ENCODE data around the gene ZNF407. TPM values are rescaled to one million over a fixed set of nuclear protein-coding genes. Genes with fewer than 3 reads are reported as not detected.

Gene ZNF407
- total RNA-seq, 4 donors from 2014 or later: 18.1 to 29.1 (median 19.7) TPM

DNA sequence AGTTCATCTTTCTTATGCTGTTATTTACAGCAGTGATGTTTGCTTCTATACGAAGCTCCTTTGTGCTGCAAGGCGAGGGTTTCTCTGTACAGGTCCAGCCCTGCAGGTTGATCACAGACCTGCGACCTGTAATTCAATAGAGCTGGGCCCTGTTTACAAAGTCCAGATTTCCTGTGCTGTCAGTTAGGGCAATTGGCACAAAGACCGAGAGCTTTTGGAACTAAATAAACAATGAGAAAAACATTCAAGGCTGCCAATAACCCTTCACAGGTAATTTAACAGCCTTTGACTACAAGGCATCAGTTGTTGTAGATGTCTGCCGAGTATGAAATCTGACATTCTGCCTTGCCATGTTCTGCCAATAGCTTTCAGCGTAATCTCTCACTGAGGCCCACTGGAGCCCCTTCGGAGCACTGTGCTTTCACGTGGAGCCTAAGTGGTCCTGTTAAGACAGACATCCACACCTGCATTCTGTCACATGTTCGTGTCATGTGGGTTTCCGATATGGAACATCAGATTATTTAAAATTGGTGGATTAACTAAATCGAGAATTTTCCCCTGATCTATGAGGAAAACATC, 378.8 kb downstream of the ZNF407 start:
- H3K36me3 ChIP-seq: peaks cover 0 to 18% of the 10 kb centered on the region in 2 donors
- no peak overlapping the region for H3K4me3 ChIP-seq
- no peaks in the 10 kb centered on the region for H3K4me1 ChIP-seq
- no peaks in the 10 kb centered on the region for H3K9me3 ChIP-seq
- WGBS, 2 donors (ENCODE audit: low coverage in 1 of 2): 53 to 83% methylated on average over 3 to 7 of the region's 11 CpGs
- TF ChIP-seq POLR2AphosphoS5 (IDR thresholded peaks at IDR 0.05) (no peak), POLR2A (IDR thresholded peaks at IDR 0.05) (no peak), EP300 (IDR thresholded peaks at IDR 0.05) (no peak)
- TF ChIP-seq, protein P1, sequence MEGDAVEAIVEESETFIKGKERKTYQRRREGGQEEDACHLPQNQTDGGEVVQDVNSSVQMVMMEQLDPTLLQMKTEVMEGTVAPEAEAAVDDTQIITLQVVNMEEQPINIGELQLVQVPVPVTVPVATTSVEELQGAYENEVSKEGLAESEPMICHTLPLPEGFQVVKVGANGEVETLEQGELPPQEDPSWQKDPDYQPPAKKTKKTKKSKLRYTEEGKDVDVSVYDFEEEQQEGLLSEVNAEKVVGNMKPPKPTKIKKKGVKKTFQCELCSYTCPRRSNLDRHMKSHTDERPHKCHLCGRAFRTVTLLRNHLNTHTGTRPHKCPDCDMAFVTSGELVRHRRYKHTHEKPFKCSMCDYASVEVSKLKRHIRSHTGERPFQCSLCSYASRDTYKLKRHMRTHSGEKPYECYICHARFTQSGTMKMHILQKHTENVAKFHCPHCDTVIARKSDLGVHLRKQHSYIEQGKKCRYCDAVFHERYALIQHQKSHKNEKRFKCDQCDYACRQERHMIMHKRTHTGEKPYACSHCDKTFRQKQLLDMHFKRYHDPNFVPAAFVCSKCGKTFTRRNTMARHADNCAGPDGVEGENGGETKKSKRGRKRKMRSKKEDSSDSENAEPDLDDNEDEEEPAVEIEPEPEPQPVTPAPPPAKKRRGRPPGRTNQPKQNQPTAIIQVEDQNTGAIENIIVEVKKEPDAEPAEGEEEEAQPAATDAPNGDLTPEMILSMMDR (IDR thresholded peaks at IDR 0.05): no peak
- no peaks in the 10 kb centered on the region for H3K27me3 ChIP-seq
- H3K27ac ChIP-seq: no peak overlapping the region
- no peak for ATAC-seq

DNA sequence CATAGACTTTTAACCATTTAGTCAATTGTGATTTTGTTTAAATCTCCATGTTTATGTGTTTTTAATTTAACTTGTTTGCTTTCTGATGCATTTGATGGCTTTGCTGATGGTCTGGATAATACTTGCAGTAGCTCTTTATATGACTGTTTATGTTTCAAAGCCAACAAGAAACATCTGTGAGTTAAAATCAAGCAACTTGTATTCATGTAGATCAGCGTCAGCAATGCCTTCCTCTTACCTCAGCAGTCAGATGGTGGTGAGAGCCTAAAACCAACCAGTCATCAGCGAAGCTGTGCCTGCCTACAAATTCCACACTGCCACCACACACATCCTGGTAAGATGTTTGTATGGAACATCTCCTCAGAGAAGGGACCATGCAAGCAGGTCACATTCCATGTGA, 379.4 kb downstream of the ZNF407 start:
- no peak for TF ChIP-seq EP300 (IDR thresholded peaks at IDR 0.05)
- TF ChIP-seq, protein P1 (IDR thresholded peaks at IDR 0.05): no peak
- no peak for TF ChIP-seq POLR2AphosphoS5 (IDR thresholded peaks at IDR 0.05)
- no peak for TF ChIP-seq POLR2A (IDR thresholded peaks at IDR 0.05)
- 79 to 93% methylated on average over 2 of the region's 2 CpGs for WGBS, 2 donors (ENCODE audit: low coverage in 1 of 2)
- Histone ChIP-seq H3K27me3 (no peaks in the 10 kb centered on the region), H3K4me1 (no peaks in the 10 kb centered on the region), H3K27ac (no peak overlapping the region), H3K9me3 (no peaks in the 10 kb centered on the region), H3K36me3 (peaks cover 0 to 19% of the 10 kb centered on the region in 2 donors), H3K4me3 (no peak overlapping the region)
- no peak for ATAC-seq

DNA sequence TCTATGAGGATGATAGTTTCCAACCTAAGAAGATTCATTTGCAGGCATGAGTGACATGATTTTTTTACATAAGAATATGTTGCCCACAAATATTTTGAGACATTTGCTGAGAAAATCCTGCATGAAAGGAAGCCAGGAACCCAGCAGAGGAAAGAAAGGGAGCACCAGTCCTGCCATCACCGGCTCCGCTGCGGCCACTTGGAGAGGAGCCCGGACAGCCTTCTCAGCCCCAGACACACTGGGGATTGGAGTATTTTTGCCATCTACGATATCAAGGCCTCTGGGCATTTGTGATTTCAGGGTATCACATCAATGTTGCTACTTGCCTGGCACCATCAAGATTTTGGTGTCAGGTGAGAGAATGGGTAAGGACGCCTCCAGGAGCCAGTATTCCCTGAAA, 383.0 kb downstream of the ZNF407 start:
- Histone ChIP-seq H3K27ac (no peak overlapping the region), H3K27me3 (no peaks in the 10 kb centered on the region), H3K9me3 (no peaks in the 10 kb centered on the region), H3K4me3 (no peak overlapping the region), H3K36me3 (peaks cover 0 to 19% of the 10 kb centered on the region in 2 donors), H3K4me1 (no peaks in the 10 kb centered on the region)
- 86 to 94% methylated on average over 2 to 5 of the region's 6 CpGs for WGBS, 2 donors (ENCODE audit: low coverage in 1 of 2)
- TF ChIP-seq, protein P1 (IDR thresholded peaks at IDR 0.05): no peak
- TF ChIP-seq EP300 (IDR thresholded peaks at IDR 0.05) (no peak), POLR2A (IDR thresholded peaks at IDR 0.05) (no peak), POLR2AphosphoS5 (IDR thresholded peaks at IDR 0.05) (no peak)
- no peak for ATAC-seq

DNA sequence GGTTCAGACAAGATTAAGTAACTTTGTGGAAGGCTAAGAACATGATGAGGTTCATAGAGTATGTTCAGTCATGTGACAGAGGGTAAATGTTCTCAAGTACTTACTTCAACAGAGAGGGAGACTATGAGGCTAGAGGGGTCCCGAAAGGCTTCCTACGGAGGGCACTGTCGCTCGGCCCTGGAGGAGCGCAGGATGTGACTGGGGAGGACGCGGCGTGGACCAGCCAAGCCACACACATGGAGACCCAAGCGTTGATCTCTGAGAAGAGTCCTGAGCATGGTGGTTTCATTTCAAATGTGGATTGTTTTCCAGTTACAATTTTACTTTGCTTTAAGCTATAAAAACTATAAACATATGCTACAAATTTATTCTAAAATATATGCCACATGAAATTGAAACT, 383.8 kb downstream of the ZNF407 start:
- no peak for ATAC-seq
- no peaks in the 10 kb centered on the region for H3K27me3 ChIP-seq
- H3K9me3 ChIP-seq: no peaks in the 10 kb centered on the region
- H3K36me3 ChIP-seq: peaks cover 0 to 19% of the 10 kb centered on the region in 2 donors
- WGBS, 2 donors (ENCODE audit: low coverage in 1 of 2): 98 to 99% methylated on average over 8 to 9 of the region's 9 CpGs
- H3K4me1 ChIP-seq: no peaks in the 10 kb centered on the region
- H3K4me3 ChIP-seq: no peak overlapping the region
- TF ChIP-seq POLR2AphosphoS5 (IDR thresholded peaks at IDR 0.05): no peak
- no peak for TF ChIP-seq POLR2A (IDR thresholded peaks at IDR 0.05)
- no peak for TF ChIP-seq EP300 (IDR thresholded peaks at IDR 0.05)
- TF ChIP-seq, protein P1 (IDR thresholded peaks at IDR 0.05): no peak
- no peak overlapping the region for H3K27ac ChIP-seq

DNA sequence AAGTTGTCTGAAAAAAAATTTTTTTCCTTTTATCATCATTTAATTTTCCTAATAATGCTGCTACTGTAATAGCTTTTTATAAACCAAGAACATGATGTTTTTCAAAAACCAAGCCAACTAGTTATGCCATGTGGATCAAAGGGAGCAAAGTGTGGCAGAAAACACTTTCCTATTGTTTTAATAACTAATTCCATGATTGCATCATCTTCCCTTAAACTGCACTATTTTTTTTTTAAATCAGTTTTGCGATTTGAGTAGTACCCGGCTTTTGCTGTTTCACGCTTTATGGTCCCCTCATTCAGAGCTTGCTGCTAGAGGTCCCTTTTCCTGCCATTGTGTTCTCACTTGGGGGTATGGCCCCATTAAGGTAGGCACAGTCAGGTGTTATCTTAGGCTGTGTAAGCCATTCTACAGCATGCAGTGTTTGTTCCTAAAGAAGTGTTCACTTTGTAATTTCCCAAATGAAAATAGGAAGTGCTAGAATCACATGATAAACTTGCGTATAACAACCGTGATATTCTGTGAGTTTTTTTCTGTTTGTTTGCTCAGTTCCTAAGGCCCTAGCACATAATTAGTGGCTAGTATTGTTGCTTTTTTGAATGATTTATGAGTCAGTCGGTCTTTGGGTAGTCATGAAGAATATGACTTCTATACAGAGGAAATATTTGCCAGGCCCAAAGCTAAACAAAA, 385.4 kb downstream of the ZNF407 start:
- Histone ChIP-seq H3K27me3 (no peaks in the 10 kb centered on the region), H3K4me1 (no peaks in the 10 kb centered on the region), H3K4me3 (no peak overlapping the region), H3K9me3 (no peaks in the 10 kb centered on the region), H3K36me3 (peaks cover 0 to 12% of the 10 kb centered on the region in 2 donors), H3K27ac (peak overlapping the region in 1 of 4 donors; percentile 6)
- TF ChIP-seq POLR2AphosphoS5 (IDR thresholded peaks at IDR 0.05): no peak
- no peak for TF ChIP-seq POLR2A (IDR thresholded peaks at IDR 0.05)
- TF ChIP-seq, protein P1 (IDR thresholded peaks at IDR 0.05): no peak
- TF ChIP-seq EP300 (IDR thresholded peaks at IDR 0.05): no peak
- 73 to 74% methylated on average over 6 of the region's 6 CpGs for WGBS, 2 donors (ENCODE audit: low coverage in 1 of 2)
- ATAC-seq: peak; percentile 69

All from gastroesophageal sphincter (tissue), 4 donors.